OCI-LY7 (cell line): ENCODE data around the gene SDC4.

Experiments used
- EZH2phosphoT487 ChIP-seq: fragments of 200-600 bp; sonication (generic); IDR thresholded peaks from 2 replicates; pipeline ENCODE4 v1.6.1; 2018; ENCODE audit warnings: low read depth, borderline replicate concordance, mild to moderate bottlenecking, mixed run types, antibody characterized with exemption, low read length, moderate library complexity, mixed read lengths
- TF ChIP-seq, protein P1 (sequence below): fragments of 200-600 bp; sonication (generic); conservative IDR thresholded peaks from 2 replicates; pipeline ENCODE4 v1.5.1; 2014; ENCODE audit warnings: mild to moderate bottlenecking, antibody characterized with exemption, low read length, moderate library complexity, mixed read lengths

DNA sequence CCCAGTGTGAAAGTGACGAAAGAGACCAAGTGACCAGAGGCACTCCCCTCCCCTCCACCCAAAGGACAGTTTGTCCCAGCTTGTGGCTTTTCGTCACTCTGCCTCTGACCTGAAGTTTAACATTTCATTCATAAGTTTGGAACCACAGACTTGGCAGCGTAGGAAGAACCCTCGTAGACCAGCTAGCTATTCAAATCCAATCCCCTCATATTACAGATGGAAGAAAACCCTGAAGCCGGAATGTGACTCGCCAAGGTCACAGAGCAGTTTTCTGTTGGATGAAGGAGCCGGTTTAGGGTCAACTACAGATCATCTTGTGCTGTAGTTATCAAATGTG is 10.8 kb upstream of the SDC4 start:
- TF ChIP-seq, protein P1, sequence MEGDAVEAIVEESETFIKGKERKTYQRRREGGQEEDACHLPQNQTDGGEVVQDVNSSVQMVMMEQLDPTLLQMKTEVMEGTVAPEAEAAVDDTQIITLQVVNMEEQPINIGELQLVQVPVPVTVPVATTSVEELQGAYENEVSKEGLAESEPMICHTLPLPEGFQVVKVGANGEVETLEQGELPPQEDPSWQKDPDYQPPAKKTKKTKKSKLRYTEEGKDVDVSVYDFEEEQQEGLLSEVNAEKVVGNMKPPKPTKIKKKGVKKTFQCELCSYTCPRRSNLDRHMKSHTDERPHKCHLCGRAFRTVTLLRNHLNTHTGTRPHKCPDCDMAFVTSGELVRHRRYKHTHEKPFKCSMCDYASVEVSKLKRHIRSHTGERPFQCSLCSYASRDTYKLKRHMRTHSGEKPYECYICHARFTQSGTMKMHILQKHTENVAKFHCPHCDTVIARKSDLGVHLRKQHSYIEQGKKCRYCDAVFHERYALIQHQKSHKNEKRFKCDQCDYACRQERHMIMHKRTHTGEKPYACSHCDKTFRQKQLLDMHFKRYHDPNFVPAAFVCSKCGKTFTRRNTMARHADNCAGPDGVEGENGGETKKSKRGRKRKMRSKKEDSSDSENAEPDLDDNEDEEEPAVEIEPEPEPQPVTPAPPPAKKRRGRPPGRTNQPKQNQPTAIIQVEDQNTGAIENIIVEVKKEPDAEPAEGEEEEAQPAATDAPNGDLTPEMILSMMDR = no peak
- TF ChIP-seq EZH2phosphoT487 = no peak
